Muscle of leg (tissue), 11 donors: ENCODE measurements around the gene PYM1. TPM values are rescaled to one million over a fixed set of nuclear protein-coding genes. Genes with fewer than 3 reads are reported as not detected.

Source experiments
- DNase-seq: peaks from one replicate; pipeline ENCODE4 v3.0.0; 2013
- H3K27ac ChIP-seq: one replicate; pipeline ENCODE4 v1.5.1; 2013; ENCODE audit warnings: mild to moderate bottlenecking, low read length, control low read depth
- H3K27me3 ChIP-seq: one replicate; pipeline ENCODE4 v1.6.1; 2013; ENCODE audit warnings: low read length; ENCODE audit not compliant: control insufficient read depth, insufficient read depth
- H3K36me3 ChIP-seq: one replicate; pipeline ENCODE4 v1.6.1; 2013; ENCODE audit warnings: low read length; ENCODE audit not compliant: control insufficient read depth, insufficient read depth
- H3K4me1 ChIP-seq: one replicate; pipeline ENCODE4 v1.6.1; 2013; ENCODE audit warnings: low read length; ENCODE audit not compliant: control insufficient read depth, insufficient read depth
- H3K4me3 ChIP-seq: one replicate; pipeline ENCODE4 v1.5.1; 2013; ENCODE audit warnings: low read length, control low read depth
- H3K9me3 ChIP-seq: replicated peaks from 2 replicates; pipeline ENCODE4 v1.6.1; 2013; ENCODE audit warnings: low read depth, low read length; ENCODE audit not compliant: control insufficient read depth
- WGBS: methylation state at CpG from one replicate; pipeline ENCODE4 v1.1.5; 2013; ENCODE audit warnings: missing lambda C conversion rate; ENCODE audit not compliant: insufficient coverage; 5-methylcytosine and 5-hydroxymethylcytosine counted together
- polyA plus RNA-seq, 8 donors: library from polyadenylated mRNA; unstranded; fragments of 120-200 nt; gene quantifications; one replicate each; pipeline versions ENCODE4 v1.2.1 to v1.2.3, GENCODE V29; 2013; ENCODE audit warnings: inconsistent platforms in 1 of 8, low replicate concordance in 1 of 8; ENCODE audit not compliant: insufficient read length in 8 of 8, insufficient read depth in 1 of 8
- total RNA-seq: library from RNA; stranded (reverse); fragments of 120-200 nt; gene quantifications from one replicate; pipeline ENCODE4 v1.2.4, GENCODE V29; 2013

The PYM1 gene
- total and polyA plus RNA-seq, 9 donors = 22.1 to 26.8 (median 23.7) TPM

DNA sequence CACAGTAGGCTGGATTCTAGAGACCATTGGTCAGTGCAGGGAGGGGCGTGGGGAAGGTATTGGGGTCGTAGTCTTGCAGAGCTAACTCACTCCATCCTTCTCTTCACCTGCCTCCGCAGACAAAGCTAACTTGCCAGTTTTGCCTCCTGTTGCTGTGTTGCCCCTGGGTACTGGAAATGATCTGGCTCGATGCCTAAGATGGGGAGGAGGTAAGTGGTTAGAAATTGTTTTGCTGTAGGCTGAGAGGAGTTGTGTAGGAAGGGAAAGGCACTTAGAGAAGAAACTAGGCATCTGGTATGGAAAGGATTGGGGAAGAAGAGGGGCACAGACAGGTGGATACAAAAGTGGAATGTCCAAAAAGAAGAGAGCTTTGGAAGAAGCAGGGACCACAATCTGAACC, 14.4 kb upstream of the PYM1 start:
- Histone ChIP-seq H3K4me3 (no peak overlapping the region), H3K4me1 (peaks cover 7% of the 10 kb centered on the region), H3K9me3 (no peaks in the 10 kb centered on the region), H3K27ac (no peak overlapping the region), H3K36me3 (peaks cover 18% of the 10 kb centered on the region), H3K27me3 (no peaks in the 10 kb centered on the region)
- WGBS = 82% methylated on average over 1 of the region's 4 CpGs
- no peak for DNase-seq

DNA sequence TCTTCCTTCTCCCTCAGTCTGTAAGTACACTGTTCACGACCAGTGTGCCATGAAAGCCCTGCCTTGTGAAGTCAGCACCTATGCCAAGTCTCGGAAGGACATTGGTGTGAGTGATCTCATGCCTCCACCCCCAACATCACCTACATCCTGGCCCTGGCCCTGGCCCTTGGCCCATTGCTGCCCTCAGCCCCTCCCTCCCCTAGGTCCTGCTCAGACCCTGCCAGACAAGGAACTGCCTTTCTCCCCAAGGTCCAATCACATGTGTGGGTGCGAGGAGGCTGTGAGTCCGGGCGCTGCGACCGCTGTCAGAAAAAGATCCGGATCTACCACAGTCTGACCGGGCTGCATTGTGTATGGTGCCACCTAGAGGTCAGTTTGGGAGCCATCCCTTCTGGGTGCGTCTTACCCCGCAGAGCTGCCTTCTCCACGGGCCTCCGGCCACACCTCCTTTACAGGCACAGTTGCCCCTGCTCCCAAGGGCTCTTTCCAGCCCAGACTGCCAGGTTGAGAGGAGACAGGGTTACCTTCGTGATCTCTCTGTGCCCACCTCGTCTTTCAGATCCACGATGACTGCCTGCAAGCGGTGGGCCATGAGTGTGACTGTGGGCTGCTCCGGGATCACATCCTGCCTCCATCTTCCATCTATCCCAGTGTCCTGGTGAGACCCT, 12.5 kb upstream of the PYM1 start:
- H3K4me3 ChIP-seq = no peak overlapping the region
- H3K9me3 ChIP-seq = no peaks in the 10 kb centered on the region
- DNase-seq = peak; percentile 91
- WGBS = 14% methylated on average over 12 of the region's 18 CpGs
- peaks cover 9% of the 10 kb centered on the region for H3K4me1 ChIP-seq
- H3K36me3 ChIP-seq = peaks cover 18% of the 10 kb centered on the region
- H3K27ac ChIP-seq = no peak overlapping the region
- peaks cover 7% of the 10 kb centered on the region for H3K27me3 ChIP-seq

DNA sequence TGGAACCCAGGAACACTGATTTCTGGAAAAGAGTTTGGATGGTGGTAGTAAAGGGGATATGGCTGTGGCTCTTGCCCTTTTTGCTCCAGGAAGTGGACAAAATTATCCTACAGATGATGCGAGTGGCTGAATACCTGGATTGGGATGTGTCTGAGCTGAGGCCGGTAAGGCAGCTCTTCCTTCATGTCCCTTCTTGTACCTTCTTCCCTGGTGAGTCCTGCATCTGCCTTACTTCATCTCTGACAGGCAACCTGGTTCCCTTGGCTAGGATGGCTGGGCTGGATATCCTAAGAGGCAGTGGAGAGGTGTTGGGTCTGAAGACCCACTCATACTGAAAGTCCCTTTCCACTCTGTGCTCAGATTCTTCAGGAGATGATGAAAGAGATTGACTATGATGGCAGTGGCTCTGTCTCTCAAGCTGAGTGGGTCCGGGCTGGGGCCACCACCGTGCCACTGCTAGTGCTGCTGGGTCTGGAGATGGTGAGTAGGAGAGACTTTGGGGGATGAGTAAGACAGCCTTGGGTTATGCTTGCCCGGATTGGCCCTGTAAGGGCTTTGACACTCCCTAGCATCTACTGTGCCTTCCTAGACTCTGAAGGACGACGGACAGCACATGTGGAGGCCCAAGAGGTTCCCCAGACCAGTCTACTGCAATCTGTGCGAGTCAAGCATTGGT, 11.3 kb upstream of the PYM1 start:
- peaks cover 18% of the 10 kb centered on the region for H3K36me3 ChIP-seq
- peaks cover 7% of the 10 kb centered on the region for H3K27me3 ChIP-seq
- no peak overlapping the region for H3K27ac ChIP-seq
- no peak overlapping the region for H3K4me3 ChIP-seq
- 98% methylated on average over 5 of the region's 8 CpGs for WGBS
- no peak for DNase-seq
- no peaks in the 10 kb centered on the region for H3K9me3 ChIP-seq
- peaks cover 9% of the 10 kb centered on the region for H3K4me1 ChIP-seq

DNA sequence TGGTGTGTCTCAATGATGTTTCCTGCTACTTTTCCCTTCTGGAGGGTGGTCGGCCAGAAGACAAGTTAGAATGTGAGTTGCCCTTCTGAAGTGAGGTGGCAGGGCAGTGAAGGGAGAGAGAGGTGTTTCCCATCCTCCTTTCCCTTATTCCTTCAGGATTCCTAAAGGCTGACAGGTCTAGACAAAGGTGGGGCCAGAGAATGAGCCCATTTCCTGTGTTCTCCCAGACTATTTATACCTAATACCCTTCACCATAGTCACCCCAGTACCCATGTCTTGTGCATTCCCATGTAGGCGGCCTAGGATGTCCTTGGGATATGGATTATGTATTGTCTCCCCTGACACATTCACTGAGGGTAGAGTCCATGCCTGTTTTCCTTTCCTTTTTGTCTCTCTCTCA, 10.3 kb upstream of the PYM1 start:
- peaks cover 9% of the 10 kb centered on the region for H3K4me1 ChIP-seq
- H3K36me3 ChIP-seq = peaks cover 18% of the 10 kb centered on the region
- H3K4me3 ChIP-seq = no peak overlapping the region
- no peaks in the 10 kb centered on the region for H3K9me3 ChIP-seq
- WGBS = no CpG with 5 or more reads among the region's 2 CpGs
- H3K27me3 ChIP-seq = peaks cover 7% of the 10 kb centered on the region
- DNase-seq = no peak
- no peak overlapping the region for H3K27ac ChIP-seq

DNA sequence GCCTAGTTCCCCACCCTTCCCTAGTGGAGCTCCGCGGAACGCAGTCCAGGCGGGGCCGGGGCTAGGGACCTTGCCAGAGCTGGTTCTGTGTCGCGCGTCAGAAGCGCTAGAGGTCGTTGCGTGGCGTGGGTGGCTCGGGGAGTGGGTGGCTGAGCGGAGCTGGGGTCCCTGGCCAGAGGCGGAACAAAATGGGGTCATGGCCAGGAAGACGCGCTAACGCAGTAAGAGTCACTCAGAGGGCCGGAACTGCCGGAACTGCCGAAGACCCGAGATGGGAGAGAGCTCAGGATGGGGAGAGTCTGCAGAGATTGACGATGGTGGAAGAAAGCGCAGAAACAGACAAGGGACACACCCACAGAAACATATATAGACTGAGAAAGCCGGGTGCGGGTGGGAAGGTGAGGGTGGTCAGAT, 8.1 kb upstream of the PYM1 start:
- DNase-seq = peak; percentile 63
- Histone ChIP-seq H3K27me3 (peaks cover 12% of the 10 kb centered on the region), H3K27ac (peak overlapping the region; percentile 42), H3K9me3 (no peaks in the 10 kb centered on the region), H3K4me3 (peak overlapping the region; percentile 21), H3K36me3 (peaks cover 10% of the 10 kb centered on the region), H3K4me1 (peaks cover 27% of the 10 kb centered on the region)
- 14% methylated on average over 20 of the region's 26 CpGs for WGBS

DNA sequence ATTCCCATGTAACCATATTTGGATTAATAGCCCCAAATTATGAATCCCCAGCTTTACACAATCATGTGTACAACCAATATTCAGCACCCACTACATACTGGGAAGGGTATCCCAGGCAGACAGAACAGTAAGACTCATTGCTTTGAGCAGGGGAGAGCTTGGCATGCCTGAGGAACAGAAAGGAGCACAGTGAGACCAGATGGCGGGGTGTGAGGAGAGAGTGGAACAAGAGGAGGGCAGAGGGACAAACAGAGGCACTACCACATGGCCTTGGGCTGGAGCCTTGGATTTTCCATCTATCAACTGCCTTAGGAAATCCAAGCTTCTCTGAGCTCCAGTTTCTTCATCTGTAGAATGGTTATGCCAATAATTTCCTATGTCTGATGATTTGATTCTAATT, 7.1 kb upstream of the PYM1 start:
- H3K4me3 ChIP-seq = no peak overlapping the region
- H3K9me3 ChIP-seq = no peaks in the 10 kb centered on the region
- H3K27me3 ChIP-seq = peaks cover 12% of the 10 kb centered on the region
- DNase-seq = no peak
- H3K4me1 ChIP-seq = peaks cover 23% of the 10 kb centered on the region
- peaks cover 7% of the 10 kb centered on the region for H3K36me3 ChIP-seq
- WGBS = no CpG with 5 or more reads among the region's 1 CpG
- no peak overlapping the region for H3K27ac ChIP-seq

DNA sequence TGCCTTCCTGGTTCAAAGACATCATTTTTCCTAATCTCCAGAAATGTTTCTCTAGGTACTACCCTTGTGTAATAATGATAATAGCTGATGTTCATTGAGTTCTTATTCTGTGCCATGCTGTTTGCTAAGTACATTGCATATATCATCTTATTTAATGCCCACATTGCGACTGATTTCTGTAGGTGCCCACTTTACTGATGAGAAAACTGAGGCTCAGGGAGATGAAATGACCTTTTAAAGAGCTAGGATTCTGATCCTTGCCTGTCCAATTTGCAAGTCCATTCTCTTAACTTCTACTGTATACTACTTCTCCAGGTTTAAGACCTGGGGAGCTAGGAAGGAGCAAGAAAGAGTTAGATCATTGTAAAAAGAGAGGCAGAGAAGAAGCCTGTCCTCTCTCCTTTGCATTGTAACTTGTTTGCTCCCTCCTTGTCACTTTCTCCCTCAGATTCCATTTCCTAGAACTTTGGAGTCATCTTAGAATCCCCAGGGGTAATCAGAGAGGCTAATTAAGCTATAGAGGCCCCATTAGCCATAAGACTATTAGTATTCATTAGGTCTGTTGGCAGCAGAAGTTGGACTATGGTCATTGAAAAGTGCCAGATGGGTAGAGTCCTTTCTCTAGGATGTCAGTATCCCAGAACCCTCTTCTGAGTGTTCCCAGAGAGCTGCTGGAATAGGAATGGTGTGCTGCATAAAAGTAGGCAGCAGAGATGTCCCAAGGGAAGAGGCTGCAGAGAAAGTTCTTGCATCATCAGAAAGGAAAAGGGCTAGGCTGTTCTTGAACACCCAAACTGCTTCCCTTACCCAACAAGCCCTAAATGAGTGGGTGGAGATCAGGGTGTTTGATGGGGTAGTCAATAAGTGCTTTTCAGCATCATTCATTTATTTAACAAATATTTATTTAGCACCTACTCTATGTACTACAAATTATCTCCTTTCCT, 6.4 kb upstream of the PYM1 start:
- Histone ChIP-seq H3K27ac (no peak overlapping the region), H3K4me3 (no peak overlapping the region), H3K9me3 (no peaks in the 10 kb centered on the region), H3K4me1 (peaks cover 25% of the 10 kb centered on the region), H3K27me3 (peaks cover 12% of the 10 kb centered on the region), H3K36me3 (peaks cover 1% of the 10 kb centered on the region)
- WGBS = no CpG with 5 or more reads among the region's 1 CpG
- DNase-seq = no peak

DNA sequence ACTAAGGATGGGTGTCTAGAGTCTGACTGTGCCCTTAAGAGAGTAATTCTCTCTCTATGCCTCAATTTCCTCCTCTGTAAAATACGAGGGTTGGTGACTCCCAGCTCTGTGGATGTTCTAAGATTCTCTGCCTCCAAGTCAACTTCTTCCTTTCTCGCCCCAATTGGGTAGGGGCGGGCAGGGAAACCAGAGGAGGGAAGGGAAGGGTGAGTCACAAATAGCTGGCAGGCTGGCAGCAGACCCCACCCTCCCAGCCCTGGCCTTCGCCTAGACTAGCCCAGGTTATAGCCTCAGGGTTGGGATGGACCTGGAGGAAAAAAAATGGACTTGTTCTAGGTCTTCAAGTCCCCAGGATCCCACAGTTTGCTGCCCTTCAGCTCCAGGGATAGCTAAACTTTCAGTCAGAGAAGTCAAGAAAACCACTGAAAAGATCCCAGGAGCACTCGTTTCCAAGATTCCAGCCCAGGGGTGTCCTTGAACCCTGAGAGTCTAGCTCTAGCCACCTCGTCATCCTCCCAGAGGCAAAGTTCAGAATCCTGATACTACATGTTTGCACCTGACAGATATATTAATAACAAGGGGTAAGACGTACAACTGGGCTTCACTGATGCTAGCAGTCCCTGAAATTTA, 5.6 kb upstream of the PYM1 start:
- H3K9me3 ChIP-seq = no peaks in the 10 kb centered on the region
- H3K36me3 ChIP-seq = no peaks in the 10 kb centered on the region
- DNase-seq = no peak
- peaks cover 12% of the 10 kb centered on the region for H3K27me3 ChIP-seq
- H3K27ac ChIP-seq = no peak overlapping the region
- peaks cover 32% of the 10 kb centered on the region for H3K4me1 ChIP-seq
- 100% methylated on average over 1 of the region's 7 CpGs for WGBS
- H3K4me3 ChIP-seq = no peak overlapping the region

DNA sequence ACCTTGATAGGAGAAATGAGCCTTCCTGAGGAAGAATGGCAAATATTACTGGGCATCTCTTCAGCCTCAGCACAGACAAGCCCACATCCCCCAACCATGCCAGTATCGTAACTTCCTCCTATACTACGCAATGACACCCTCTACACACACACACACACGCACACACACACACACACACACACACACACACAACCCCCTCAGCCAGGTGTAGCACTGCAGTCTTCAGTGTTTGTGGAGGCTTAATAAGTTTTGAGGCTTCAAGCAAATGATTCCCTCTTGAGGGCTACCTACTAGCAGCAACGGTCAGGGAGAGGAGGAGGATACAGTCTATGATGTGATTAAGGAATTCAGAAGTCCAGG, 4.8 kb upstream of the PYM1 start:
- Histone ChIP-seq H3K4me3 (peak overlapping the region; percentile 72), H3K4me1 (peaks cover 36% of the 10 kb centered on the region), H3K27me3 (peaks cover 12% of the 10 kb centered on the region), H3K9me3 (no peaks in the 10 kb centered on the region), H3K36me3 (no peaks in the 10 kb centered on the region), H3K27ac (peak overlapping the region; percentile 13)
- DNase-seq = peak; percentile 48
- WGBS = 27% methylated on average over 1 of the region's 4 CpGs
